GM19043 (cell line): ENCODE data around the gene IL11RA.

Experiments used
- ATAC-seq: cut with Tn5 transposase; IDR thresholded peaks from one replicate; pipeline ENCODE4 v1.9.1; 2021; ENCODE audit warnings: low read depth; ENCODE audit not compliant: unreplicated experiment

The IL11RA gene

DNA sequence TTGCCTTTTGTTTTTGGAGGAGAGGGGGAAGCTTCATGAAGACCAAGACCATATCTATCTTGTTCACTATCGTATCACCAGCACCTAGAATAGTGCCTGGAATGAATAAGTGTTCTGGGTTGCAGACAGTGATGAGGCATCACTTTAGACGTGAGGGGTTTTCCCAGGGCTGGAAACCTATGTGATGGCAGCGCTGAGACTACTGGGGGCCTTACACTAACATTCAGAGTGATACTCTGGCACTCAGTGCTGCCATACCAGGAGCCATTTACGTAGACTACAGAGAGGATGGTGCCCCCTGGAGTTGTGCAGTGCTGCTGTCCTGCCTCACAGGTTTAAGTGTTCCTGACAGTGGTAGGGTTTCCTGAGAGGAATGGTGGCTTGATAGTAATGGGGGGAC lies 32.2 kb downstream of the IL11RA start:
- no peak for ATAC-seq

DNA sequence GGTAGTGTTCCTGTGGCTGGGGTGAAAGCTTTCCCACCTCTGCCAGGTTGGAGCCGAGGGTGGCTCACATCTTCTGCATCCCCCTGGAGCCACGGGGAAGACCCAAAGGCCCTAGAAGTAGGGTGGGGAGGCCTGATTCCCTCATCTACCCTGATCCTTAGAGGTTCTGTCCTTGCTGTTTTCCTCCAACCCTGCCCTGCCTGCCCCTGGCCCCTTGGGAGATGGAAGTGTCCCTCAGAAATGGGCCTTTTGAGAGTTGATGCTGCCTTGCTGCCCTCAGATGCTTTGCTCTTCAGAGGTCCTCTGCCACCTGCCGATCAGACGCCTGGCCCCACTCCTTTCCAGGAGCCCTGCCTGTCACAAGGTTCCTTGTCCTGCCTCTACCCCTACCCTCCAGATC lies 32.8 kb downstream of the IL11RA start:
- ATAC-seq, result no peak

DNA sequence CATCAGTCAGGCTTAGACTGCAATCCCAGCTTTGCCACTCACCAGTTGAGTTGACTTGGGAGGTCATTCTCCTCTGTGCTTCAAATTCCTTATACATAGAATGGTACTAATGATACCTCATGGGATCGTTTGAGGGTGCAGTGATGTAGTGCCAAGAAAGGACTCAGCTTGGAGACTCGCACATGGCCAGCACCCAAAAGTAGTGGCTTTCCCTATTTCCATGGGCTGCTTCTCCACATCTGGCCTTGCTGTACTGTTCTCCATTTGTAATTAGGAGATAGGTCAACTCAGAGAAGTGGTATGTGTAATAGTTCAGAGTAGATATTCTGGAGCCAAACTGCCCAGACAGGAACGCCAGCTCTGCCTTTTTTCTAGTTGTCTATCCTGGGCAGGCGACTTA lies 33.6 kb downstream of the IL11RA start:
- ATAC-seq, result no peak

DNA sequence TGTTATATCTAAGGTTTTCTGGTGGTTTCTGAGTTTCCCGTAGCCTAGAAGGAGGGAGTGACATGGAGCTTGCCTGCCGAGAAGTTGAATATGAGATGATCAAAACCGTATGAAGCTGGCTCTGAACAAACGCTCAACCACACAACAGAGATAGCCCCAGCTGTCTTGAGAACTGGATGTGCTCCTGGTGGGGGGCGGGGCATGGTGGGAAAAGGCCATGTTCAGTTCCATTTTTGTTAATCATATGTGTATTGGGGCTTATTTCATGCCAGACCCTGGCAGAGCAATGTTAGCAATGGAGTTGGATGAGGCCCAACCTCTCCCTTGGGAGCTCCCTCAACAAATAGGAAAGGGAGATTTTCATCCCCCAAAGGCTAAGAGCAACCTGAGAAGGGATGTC lies 34.2 kb downstream of the IL11RA start:
- no peak for ATAC-seq

DNA sequence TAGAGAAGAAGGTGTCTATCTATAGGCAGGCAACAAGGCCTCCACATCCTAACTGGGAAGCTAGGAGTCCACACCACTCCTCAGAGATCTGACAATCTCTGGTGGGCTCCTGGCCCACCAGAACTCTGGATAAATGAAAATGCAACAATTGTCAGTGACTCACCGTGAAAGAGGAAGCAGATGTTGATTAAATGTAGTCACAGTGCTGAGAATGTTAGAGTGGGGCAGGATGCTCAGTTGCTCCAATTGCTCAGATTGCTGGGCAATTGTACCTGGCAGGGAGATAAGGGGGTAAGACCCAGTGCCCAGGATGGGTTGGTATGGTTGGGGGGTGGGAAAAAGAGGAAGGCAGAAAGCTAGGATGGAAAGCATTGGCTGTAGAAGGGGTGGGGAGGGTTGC lies 34.7 kb downstream of the IL11RA start:
- no peak for ATAC-seq

DNA sequence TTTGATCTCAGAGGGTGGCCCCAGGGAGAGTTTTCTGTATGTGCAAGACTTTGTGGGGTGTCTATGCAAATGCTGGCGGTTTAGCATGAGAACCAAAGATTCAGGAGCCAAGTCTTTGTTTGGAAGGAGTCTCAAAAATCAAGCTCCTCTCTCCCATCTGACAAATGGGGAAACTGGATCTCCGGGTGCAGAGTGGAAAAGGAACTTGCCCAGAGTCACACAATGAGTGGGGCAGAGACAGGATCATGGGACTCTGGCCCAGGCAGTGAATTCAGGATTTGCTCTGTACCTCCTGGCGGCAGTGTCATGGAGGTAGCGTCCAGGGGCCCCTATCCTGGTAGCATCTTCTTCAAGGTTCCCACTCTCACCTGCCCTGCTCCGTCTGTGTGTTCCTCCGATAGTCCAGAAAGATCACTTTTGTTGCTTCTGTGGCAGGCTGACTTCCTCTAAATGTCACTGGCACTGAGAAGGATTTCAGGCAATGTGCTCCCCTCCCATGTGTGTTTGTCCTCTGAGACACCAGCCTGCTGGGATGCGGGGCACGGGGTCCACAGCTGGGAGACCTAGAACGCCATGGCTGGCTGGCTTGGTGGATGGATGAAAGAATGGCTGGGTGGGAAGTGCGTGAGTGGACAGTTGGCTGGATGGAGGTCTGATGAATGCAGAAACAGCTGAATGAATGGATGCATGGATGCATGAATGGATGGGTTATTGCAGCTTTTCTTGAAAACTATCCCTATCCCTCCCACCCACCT lies 35.5 kb downstream of the IL11RA start:
- no peak for ATAC-seq

DNA sequence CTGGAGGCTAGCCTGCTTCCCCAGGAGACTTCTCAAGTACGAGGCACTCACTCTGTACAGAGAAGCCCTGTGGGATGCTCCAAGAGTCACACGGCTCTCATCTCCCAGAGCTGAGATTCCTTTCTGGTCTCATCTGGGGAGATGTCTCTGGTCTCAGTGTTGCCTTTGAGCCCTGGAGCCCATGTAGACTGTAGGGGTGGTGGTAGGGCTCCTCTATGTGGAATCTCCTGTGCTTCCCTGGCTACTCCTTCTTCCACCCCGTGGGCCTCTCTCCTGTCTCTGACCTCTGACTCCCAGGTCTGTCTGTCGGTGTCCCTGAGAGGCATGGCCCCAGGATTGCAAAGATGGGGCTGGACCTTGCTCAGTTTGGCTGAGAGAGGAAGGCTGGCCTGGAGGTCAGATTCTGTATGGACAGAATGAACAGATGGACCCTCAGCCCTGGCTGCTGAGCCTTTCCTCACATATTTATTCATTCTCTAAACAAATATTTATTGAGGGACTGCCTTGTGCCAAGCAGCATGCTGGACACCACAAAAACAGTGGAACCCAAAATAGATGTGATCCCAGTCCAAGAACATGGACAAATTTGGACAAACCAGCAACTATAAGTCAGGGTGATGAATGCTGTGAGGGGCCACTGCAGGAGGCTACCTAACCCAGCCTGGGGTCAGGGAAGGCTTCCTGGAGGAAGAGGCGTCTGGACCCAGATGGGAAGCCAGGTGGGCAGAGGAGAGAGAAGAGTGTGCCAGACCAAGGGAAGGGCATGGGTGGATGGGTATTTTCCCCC lies 36.5 kb downstream of the IL11RA start:
- no peak for ATAC-seq

GRCh38 chr9:34689116-34689470 lies 37.1 kb downstream of the IL11RA start:
- ATAC-seq, result no peak

GRCh38 chr9:34689512-34689911 lies 37.5 kb downstream of the IL11RA start:
- ATAC-seq, result no peak

DNA sequence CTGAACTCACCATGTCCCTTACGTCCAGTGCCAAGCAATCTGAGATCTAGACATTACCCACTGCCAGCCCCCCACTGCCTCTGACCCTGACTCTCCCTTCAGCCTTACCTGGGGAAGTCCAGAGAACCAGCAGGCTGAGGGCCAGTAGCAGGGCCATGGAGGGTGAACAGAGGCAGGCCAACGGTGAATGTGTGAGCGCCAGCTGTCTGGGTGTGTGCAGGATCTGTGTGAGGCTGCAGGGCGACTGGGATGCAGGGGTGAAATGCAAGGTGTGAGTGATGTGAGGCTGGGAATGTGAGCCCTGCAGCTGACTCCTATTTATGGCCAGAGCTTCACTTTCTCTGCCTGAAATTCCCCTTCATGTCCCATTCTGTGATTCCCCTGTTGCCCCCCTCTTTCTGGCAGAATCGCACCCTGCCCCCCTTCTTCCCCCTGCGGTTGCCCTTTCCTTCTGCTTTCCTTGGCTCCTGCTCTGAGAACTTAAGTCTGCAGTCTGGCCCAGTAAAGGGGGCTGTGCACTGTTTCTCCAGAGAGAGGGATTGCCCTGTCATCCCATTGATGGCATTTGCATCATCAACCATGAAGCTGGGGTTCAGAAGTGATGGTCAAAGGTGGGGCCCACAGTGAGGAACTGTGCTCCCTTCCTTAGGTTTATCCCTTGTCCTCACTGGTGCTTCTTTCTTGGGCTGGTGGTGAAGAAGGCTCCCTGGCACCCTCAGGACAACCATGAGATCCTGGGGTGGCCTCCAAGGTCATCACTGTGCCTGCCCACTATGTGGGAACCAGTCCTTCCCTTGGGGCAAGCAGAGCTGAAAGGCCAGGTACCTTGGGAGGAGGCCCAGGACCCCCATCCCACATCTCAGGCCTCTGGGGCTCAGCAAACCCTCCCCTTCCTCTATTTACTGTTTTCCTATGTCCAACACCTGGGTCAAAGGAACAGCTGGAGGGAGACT lies 39.3 kb downstream of the IL11RA start, which contains the start of gene CCL19:
Gene CCL19 (minus strand): TSS at position 294 of the 953 bp plus-strand sequence. CDS start 137 bp downstream, at position 157.
- ATAC-seq, result no peak

DNA sequence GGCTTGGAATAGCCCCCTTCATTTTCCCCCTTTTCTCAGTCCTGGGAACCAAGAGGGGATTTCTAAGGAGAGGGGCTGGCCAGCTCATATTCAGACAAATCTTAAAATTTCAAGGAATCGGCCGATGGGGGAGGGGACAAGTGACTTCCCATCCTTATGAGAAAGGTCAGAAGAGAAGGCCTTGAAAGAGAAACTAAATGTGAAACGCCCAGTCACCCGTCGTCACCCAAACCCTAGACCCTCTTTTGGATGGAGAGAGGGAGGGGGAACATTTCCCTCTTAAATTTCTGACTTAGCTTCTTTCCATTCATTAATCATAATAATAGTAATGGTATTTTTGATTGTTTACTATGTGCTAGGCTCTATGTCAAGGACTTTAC lies 39.9 kb downstream of the IL11RA start:
- no peak for ATAC-seq

GRCh38 chr9:34693560-34693959 lies 41.6 kb downstream of the IL11RA start:
- no peak for ATAC-seq

- ATAC-seq, result no peak
Observed at GRCh38 chr9:34694811-34695210, 42.8 kb downstream of the IL11RA start.

GRCh38 chr9:34701023-34701768 lies 49.2 kb downstream of the IL11RA start:
- no peak for ATAC-seq

GRCh38 chr9:34701769-34702736 lies 50.1 kb downstream of the IL11RA start:
- peak; percentile 81 for ATAC-seq

DNA sequence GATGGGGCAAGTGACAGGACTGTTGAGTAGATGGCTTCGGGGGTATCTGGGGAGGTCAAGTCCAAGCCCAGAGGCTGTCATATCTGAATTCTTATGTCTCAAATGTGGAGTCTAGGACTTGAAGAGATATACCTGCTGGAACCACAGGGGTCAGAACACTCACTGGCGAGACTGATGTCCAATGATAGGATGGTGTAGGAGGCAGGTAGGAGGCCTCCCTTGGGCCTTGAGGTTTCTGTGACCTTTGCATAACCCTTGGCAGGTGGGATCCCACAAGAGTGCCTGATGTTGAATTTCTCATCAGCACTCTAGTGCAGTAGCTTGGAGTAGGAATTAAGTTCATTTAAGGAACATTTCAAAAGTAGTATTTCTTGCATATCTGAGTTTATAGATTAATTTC lies 55.1 kb downstream of the IL11RA start:
- no peak for ATAC-seq

GRCh38 chr9:34709196-34709978 lies 57.4 kb downstream of the IL11RA start:
- no peak for ATAC-seq

- no peak for ATAC-seq
Observed at GRCh38 chr9:34710023-34710422, 58.0 kb downstream of the IL11RA start, which contains the start of gene CCL21. TSS of gene CCL21 (minus strand) at chr9:34710136. CDS start at chr9:34710066, 70 bp downstream.
